GM12891 (cell line): Measurements from ENCODE around the gene IMMP2L.

ENCODE experiments used
- POLR2A ChIP-seq: IDR thresholded peaks from 2 replicates; pipeline ENCODE4 v1.6.1; 2011; ENCODE audit warnings: low read depth, low read length, control low read depth
- POLR2AphosphoS5 ChIP-seq: IDR thresholded peaks from 2 replicates; pipeline ENCODE4 v1.6.1; 2011; ENCODE audit warnings: low read depth, low read length, control low read depth
- POU2F2 ChIP-seq: IDR thresholded peaks from 2 replicates; pipeline ENCODE4 v1.6.1; 2011; ENCODE audit warnings: low read depth, mild to moderate bottlenecking, control low read depth, low read length, moderate library complexity
- TAF1 ChIP-seq: IDR thresholded peaks from 2 replicates; pipeline ENCODE4 v1.6.1; 2011; ENCODE audit warnings: low read depth, low read length, control low read depth

DNA sequence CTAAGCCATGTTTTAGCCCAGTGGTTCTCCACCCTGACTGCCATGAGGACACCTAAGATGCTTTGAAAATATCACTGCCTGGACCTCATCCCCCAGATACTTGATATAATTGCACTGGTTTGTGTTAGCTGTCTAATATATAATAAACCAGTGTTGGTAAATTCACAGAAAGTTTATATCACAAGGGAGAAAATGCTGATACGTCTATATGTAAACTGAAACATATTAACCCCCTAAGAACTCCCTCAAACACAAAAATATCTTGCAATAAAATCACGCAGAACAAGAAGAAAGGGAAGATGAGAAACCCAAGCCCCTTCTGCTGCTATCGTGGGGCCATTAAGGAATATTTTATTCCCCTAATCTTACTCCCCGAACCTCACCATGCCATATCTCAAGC lies 8.2 kb downstream of the IMMP2L start:
- TF ChIP-seq POLR2A (no peak), POLR2AphosphoS5 (no peak), TAF1 (no peak), POU2F2 (no peak)
